NCI-H187 treated with DMSO at 0.1 percent for 48 hours (cell line): ENCODE data around the gene CALML6.

Source experiments
- DNase-seq: peaks from one replicate; lab custom pipeline; 2025; lab: John Stamatoyannopoulos, UW

CALML6 gene

GRCh38 chr1:1911350-1912041 lies 3.6 kb upstream of the CALML6 start:
- DNase-seq, result no peak

GRCh38 chr1:1914101-1914970 lies 724 bp upstream of the CALML6 start:
- no peak for DNase-seq

- no peak for DNase-seq
These were observed 1.1 kb downstream of the CALML6 start for GRCh38 chr1:1915911-1916840.

- no peak for DNase-seq
These were observed 1.8 kb downstream of the CALML6 start for GRCh38 chr1:1916851-1917251.

- no peak for DNase-seq
These were observed 2.4 kb downstream of the CALML6 start for GRCh38 chr1:1917304-1917976.

- no peak for DNase-seq
These were observed 3.2 kb downstream of the CALML6 start for GRCh38 chr1:1917995-1918900.

- DNase-seq, result no peak
These were observed 3.8 kb downstream of the CALML6 start, which contains the start of gene TMEM52 for GRCh38 chr1:1918901-1919303. Gene TMEM52, minus strand, starts transcription at chr1:1919279. Its CDS starts 14 bp downstream, at chr1:1919265.

GRCh38 chr1:1919304-1920056 lies 4.4 kb downstream of the CALML6 start:
- DNase-seq, result peak; percentile 84

GRCh38 chr1:1920057-1920607 lies 5.1 kb downstream of the CALML6 start:
- DNase-seq, result no peak

- no peak for DNase-seq
These were observed 5.8 kb downstream of the CALML6 start for GRCh38 chr1:1920608-1921458.

- no peak for DNase-seq
These were observed 6.4 kb downstream of the CALML6 start for GRCh38 chr1:1921459-1921862.

- DNase-seq, result no peak
These were observed 7.0 kb downstream of the CALML6 start for GRCh38 chr1:1921901-1922701.

GRCh38 chr1:1922702-1922955 lies 7.6 kb downstream of the CALML6 start:
- no peak for DNase-seq

GRCh38 chr1:1922956-1923833 lies 8.1 kb downstream of the CALML6 start:
- no peak for DNase-seq

- DNase-seq, result no peak
These were observed 9.3 kb downstream of the CALML6 start for GRCh38 chr1:1924386-1924785.

GRCh38 chr1:1924849-1925248 lies 9.8 kb downstream of the CALML6 start:
- no peak for DNase-seq
